ENCODE measurements around the gene PAX3. TPM values are rescaled to one million over a fixed set of nuclear protein-coding genes. Genes with fewer than 3 reads are reported as not detected.

Gene PAX3
- total RNA-seq, 4 donors from 2014 or later = 6.1 to 13.8 (median 10.2) TPM

DNA sequence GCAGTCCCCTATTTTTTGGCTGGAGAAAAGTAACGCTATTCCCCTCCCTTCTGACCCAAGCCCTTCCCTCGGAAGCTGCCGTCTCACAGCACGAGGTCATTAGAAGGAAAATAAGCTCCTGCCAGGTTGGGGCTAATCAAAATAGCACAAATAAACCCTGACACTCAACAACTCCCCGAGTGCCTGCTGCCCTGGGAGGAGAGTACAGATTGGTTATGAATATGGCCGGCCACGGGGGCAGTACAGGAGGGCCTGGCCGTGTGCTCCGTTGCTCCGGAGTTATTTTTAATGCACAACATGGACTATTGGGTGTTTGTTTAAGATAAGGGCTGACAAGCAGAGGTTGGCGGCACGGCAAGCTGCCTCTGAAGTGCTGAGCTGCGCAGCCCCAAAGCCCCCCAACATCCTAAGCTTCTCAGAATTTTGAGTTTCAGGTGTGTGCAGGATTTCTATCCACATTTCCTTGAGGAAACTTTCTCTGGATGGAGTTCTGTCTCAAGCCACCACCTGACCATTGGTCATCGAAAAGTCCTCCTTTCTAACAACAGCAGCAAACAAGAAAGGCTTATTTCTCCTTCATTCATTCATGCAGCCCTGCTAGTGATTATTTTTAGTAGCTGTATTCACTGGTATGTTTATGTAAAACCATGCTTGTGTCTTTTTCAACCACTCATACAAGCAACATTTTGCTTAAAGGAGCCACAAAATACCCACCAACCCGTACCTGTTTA lies 58.7 kb downstream of the PAX3 start:
- TF ChIP-seq EP300 (IDR thresholded peaks at IDR 0.05) = no peak
- TF ChIP-seq POLR2AphosphoS5 (IDR thresholded peaks at IDR 0.05) = no peak
- TF ChIP-seq, protein P1, sequence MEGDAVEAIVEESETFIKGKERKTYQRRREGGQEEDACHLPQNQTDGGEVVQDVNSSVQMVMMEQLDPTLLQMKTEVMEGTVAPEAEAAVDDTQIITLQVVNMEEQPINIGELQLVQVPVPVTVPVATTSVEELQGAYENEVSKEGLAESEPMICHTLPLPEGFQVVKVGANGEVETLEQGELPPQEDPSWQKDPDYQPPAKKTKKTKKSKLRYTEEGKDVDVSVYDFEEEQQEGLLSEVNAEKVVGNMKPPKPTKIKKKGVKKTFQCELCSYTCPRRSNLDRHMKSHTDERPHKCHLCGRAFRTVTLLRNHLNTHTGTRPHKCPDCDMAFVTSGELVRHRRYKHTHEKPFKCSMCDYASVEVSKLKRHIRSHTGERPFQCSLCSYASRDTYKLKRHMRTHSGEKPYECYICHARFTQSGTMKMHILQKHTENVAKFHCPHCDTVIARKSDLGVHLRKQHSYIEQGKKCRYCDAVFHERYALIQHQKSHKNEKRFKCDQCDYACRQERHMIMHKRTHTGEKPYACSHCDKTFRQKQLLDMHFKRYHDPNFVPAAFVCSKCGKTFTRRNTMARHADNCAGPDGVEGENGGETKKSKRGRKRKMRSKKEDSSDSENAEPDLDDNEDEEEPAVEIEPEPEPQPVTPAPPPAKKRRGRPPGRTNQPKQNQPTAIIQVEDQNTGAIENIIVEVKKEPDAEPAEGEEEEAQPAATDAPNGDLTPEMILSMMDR (IDR thresholded peaks at IDR 0.05) = no peak
- no peak for TF ChIP-seq POLR2A (IDR thresholded peaks at IDR 0.05)
- Histone ChIP-seq H3K36me3 (no peaks in the 10 kb centered on the region), H3K4me3 (no peak overlapping the region), H3K27me3 (peaks cover 38% of the 10 kb centered on the region), H3K9me3 (no peaks in the 10 kb centered on the region), H3K4me1 (no peaks in the 10 kb centered on the region), H3K27ac (no peak overlapping the region)
- DNase-seq (ENCODE audit: low spot score in 2 of 2) = no peak
- 36% methylated on average over 12 of the region's 15 CpGs for WGBS

DNA sequence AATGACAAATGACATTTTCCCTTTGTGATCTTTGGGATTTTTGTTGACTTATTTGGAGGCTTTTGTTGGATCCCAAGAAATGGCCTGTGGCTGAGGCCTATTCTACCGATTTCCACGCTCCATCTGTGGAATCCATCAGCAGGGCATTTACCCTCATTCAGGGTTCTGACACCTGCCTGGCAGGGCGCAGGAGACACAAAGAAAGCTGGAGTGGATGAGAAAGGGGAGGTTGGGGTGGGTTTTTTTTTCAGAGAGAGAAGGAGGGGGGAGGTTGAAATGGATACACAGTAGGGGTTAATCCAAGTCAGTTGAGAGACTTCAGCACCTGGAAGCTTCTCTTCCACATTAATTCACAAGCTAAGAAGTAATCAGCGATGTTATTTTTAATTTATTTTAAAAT lies 59.7 kb downstream of the PAX3 start:
- no peak for TF ChIP-seq POLR2AphosphoS5 (IDR thresholded peaks at IDR 0.05)
- TF ChIP-seq EP300 (IDR thresholded peaks at IDR 0.05) = no peak
- no peak for TF ChIP-seq POLR2A (IDR thresholded peaks at IDR 0.05)
- TF ChIP-seq, protein P1 (IDR thresholded peaks at IDR 0.05) = no peak
- Histone ChIP-seq H3K4me1 (no peaks in the 10 kb centered on the region), H3K9me3 (no peaks in the 10 kb centered on the region), H3K4me3 (no peak overlapping the region), H3K27me3 (peaks cover 38% of the 10 kb centered on the region), H3K27ac (no peak overlapping the region), H3K36me3 (no peaks in the 10 kb centered on the region)
- 82% methylated on average over 4 of the region's 4 CpGs for WGBS
- DNase-seq (ENCODE audit: low spot score in 2 of 2) = no peak

DNA sequence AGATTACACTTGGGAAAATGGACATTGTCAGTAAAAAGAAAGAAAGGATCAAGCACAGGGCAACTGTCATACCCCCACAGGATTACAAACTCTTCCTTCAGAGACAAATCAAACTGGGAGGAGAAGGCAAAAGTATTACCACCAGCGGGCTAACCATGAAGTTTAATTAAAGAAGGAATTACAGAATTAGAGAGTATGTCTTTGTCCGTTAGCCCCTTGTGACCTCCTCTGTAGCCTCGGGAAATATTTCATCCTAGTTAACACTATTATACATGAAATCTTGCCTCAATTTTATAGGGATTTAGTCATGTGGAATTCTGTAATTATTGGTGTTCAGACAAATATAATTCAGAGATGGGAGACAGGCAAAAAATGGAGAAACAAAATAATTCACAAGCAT lies 60.7 kb downstream of the PAX3 start:
- 73% methylated on average over 3 of the region's 3 CpGs for WGBS
- Histone ChIP-seq H3K9me3 (no peaks in the 10 kb centered on the region), H3K4me3 (no peak overlapping the region), H3K4me1 (no peaks in the 10 kb centered on the region), H3K27me3 (peaks cover 38% of the 10 kb centered on the region), H3K36me3 (no peaks in the 10 kb centered on the region), H3K27ac (no peak overlapping the region)
- DNase-seq (ENCODE audit: low spot score in 2 of 2) = no peak
- TF ChIP-seq POLR2A (IDR thresholded peaks at IDR 0.05) (no peak), EP300 (IDR thresholded peaks at IDR 0.05) (no peak), POLR2AphosphoS5 (IDR thresholded peaks at IDR 0.05) (no peak)
- TF ChIP-seq, protein P1 (IDR thresholded peaks at IDR 0.05) = no peak

DNA sequence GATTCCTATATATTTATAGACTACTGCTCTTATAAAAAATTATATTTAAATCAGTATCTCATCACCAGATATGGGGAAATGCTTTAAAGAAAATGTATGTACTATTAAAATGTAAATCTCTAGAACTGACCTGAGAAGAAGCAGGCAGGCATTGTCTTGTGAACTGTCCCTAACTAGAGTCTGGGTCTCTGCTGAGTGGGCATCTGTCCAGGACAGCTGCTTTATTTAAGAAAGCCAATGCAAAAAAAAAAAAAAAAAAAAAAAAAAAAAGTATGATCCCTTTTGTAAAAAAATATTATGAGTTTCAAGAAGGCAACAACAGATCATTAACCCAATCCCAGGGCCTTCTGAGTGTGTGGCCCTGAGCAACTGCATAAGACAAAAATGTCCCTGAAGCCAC lies 66.0 kb downstream of the PAX3 start:
- Histone ChIP-seq H3K27ac (no peak overlapping the region), H3K9me3 (no peaks in the 10 kb centered on the region), H3K4me1 (no peaks in the 10 kb centered on the region), H3K4me3 (no peak overlapping the region), H3K27me3 (peaks cover 2% of the 10 kb centered on the region), H3K36me3 (no peaks in the 10 kb centered on the region)
- TF ChIP-seq EP300 (IDR thresholded peaks at IDR 0.05) (no peak), POLR2A (IDR thresholded peaks at IDR 0.05) (no peak), POLR2AphosphoS5 (IDR thresholded peaks at IDR 0.05) (no peak)
- TF ChIP-seq, protein P1 (IDR thresholded peaks at IDR 0.05) = no peak
- no peak for DNase-seq (ENCODE audit: low spot score in 2 of 2)

DNA sequence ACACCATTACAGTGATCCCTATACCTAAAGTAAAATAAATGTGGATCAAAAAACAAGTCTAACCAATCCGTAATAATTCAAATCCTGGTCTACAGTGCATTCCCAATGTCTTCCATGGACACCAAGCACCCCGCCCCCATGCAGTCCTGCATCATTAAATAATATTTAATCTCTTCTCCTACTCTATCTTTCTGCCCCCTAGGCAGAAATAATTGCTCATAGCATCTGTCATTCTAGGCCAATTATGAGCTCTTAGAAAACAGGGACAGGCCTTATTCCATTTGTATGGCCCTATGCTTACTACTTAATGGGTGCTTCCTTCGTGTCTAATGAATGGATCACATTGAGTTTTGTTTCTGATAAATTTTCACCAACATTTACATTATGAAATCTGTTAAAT lies 66.4 kb downstream of the PAX3 start:
- TF ChIP-seq EP300 (IDR thresholded peaks at IDR 0.05) (no peak), POLR2AphosphoS5 (IDR thresholded peaks at IDR 0.05) (no peak), POLR2A (IDR thresholded peaks at IDR 0.05) (no peak)
- TF ChIP-seq, protein P1 (IDR thresholded peaks at IDR 0.05) = no peak
- H3K4me3 ChIP-seq = no peak overlapping the region
- no peaks in the 10 kb centered on the region for H3K36me3 ChIP-seq
- DNase-seq (ENCODE audit: low spot score in 2 of 2) = no peak
- 88% methylated on average over 3 of the region's 3 CpGs for WGBS
- H3K27me3 ChIP-seq = peaks cover under 1% of the 10 kb centered on the region
- no peaks in the 10 kb centered on the region for H3K9me3 ChIP-seq
- H3K4me1 ChIP-seq = no peaks in the 10 kb centered on the region
- no peak overlapping the region for H3K27ac ChIP-seq

All from suprapubic skin (tissue), 4 donors.